Measurements from ENCODE around the gene BMP6.

DNA sequence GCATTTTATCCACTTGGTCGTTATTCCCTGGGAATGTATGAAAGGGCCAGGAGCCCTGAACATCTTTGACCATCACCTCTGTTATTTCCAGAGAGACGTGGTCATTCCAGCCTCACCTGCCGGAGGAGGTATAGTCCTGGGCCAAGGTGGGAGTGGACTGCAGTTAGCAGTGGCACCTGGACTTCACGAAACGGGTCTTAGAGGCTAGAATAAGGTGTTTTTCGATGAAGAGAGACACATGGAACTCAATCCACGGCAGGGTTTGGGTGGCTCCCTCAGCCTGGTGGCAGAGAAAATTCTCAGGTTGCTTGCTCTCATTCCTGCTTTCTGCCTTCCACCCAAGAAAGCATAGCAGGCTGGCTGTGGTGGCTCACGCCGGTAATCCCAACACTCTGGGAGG, 48.0 kb downstream of the BMP6 start:
- TF ChIP-seq, protein P1, sequence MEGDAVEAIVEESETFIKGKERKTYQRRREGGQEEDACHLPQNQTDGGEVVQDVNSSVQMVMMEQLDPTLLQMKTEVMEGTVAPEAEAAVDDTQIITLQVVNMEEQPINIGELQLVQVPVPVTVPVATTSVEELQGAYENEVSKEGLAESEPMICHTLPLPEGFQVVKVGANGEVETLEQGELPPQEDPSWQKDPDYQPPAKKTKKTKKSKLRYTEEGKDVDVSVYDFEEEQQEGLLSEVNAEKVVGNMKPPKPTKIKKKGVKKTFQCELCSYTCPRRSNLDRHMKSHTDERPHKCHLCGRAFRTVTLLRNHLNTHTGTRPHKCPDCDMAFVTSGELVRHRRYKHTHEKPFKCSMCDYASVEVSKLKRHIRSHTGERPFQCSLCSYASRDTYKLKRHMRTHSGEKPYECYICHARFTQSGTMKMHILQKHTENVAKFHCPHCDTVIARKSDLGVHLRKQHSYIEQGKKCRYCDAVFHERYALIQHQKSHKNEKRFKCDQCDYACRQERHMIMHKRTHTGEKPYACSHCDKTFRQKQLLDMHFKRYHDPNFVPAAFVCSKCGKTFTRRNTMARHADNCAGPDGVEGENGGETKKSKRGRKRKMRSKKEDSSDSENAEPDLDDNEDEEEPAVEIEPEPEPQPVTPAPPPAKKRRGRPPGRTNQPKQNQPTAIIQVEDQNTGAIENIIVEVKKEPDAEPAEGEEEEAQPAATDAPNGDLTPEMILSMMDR (conservative IDR thresholded peaks at IDR 0.05), result no peak
- no peak for TF ChIP-seq EZH2 (IDR thresholded peaks at IDR 0.05; ENCODE audit: low read depth)
